Karpas-422 (cell line): ENCODE measurements around the gene UGT1A5. TPM values are rescaled to one million over a fixed set of nuclear protein-coding genes. Genes with fewer than 3 reads are reported as not detected.

Source experiments
- DNase-seq: peaks from one replicate; pipeline ENCODE4 v3.0.0-alpha.2; 2015
- H2AFZ ChIP-seq: fragments of 200-600 bp; sonication (generic); 2 replicates; pipeline ENCODE4 v1.6.1; 2014; ENCODE audit warnings: antibody characterized with exemption, low read length, mixed read lengths
- H3K27ac ChIP-seq: fragments of 200-600 bp; sonication (generic); 2 replicates; pipeline ENCODE4 v1.5.1; 2014; ENCODE audit warnings: mild to moderate bottlenecking, low read length, moderate library complexity
- H3K27me3 ChIP-seq: fragments of 200-600 bp; sonication (generic); 2 replicates; pipeline ENCODE4 v1.6.1; 2014; ENCODE audit warnings: low read length, mixed read lengths
- H3K36me3 ChIP-seq: fragments of 200-600 bp; sonication (generic); 2 replicates; pipeline ENCODE4 v1.6.1; 2014; ENCODE audit warnings: low read length, mixed read lengths; ENCODE audit not compliant: insufficient read depth
- H3K4me1 ChIP-seq: fragments of 200-600 bp; sonication (generic); 2 replicates; pipeline ENCODE4 v1.6.1; 2014; ENCODE audit warnings: mild to moderate bottlenecking, low read length, mixed read lengths
- H3K4me2 ChIP-seq: fragments of 200-600 bp; sonication (generic); 2 replicates; pipeline ENCODE4 v1.6.1; 2014; ENCODE audit warnings: low read length, low read depth, mild to moderate bottlenecking; ENCODE audit not compliant: poor library complexity, severe bottlenecking
- H3K4me3 ChIP-seq: fragments of 200-600 bp; sonication (generic); 2 replicates; pipeline ENCODE4 v1.5.1; 2014; ENCODE audit warnings: mild to moderate bottlenecking, antibody characterized with exemption, low read length, mixed read lengths
- H3K79me2 ChIP-seq: fragments of 200-600 bp; sonication (generic); 2 replicates; pipeline ENCODE4 v1.6.1; 2014; ENCODE audit warnings: mild to moderate bottlenecking, low read length, mixed read lengths
- H3K9ac ChIP-seq: fragments of 200-600 bp; sonication (generic); 2 replicates; pipeline ENCODE4 v1.6.0; 2014; ENCODE audit warnings: low read length
- H3K9me2 ChIP-seq: fragments of 200-600 bp; sonication (generic), shearing (Covaris generic); replicated peaks from 2 replicates; pipeline ENCODE4 v1.6.0; 2014; ENCODE audit warnings: mild to moderate bottlenecking, low read length, moderate library complexity; ENCODE audit not compliant: insufficient read depth
- H3K9me3 ChIP-seq: fragments of 300-700, 200-600 bp; sonication (generic); 2 replicates; pipeline ENCODE4 v1.6.1; 2014; ENCODE audit warnings: low read length, mixed read lengths
- H4K20me1 ChIP-seq: fragments of 200-600 bp; sonication (generic); 2 replicates; pipeline ENCODE4 v1.6.1; 2014; ENCODE audit warnings: mild to moderate bottlenecking, antibody characterized with exemption, low read length, low read depth; ENCODE audit not compliant: insufficient read depth
- total RNA-seq: library from RNA; depleted of rRNA; stranded (reverse); fragments of >200 nt; shearing (Covaris generic); gene quantifications from 2 replicates; pipeline ENCODE4 v1.2.3, GENCODE V29; 2014; ENCODE audit warnings: low replicate concordance

Gene UGT1A5
- total RNA-seq, 1 experiment from 2014 or later = not detected

DNA sequence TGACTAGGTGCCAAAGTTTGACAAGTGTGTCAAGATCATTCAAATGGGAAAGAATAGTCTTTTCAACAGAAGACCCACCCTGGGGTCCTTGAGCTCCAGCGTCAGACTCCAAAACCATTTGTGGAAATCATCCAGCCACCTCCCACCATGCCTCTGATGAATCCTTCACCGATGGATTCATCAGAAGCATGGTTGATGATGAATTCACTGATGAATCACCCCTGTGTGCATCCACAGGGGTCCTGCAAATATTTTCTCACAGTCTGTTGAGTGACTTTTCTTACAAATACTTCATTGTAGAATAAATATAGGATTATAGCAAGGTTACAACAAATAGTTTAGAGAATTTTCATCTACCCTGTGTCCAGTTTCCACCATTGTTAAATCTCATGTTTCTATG, 36.7 kb upstream of the UGT1A5 start:
- no peak for DNase-seq
- Histone ChIP-seq H3K9ac (no peak overlapping the region), H3K4me3 (no peak overlapping the region), H3K36me3 (no peaks in the 10 kb centered on the region), H3K27ac (no peak overlapping the region), H3K4me1 (peaks cover 22% of the 10 kb centered on the region), H3K27me3 (no peaks in the 10 kb centered on the region), H3K79me2 (no peaks in the 10 kb centered on the region), H2AFZ (no peak overlapping the region), H4K20me1 (no peaks in the 10 kb centered on the region), H3K9me2 (no peaks in the 10 kb centered on the region), H3K9me3 (no peaks in the 10 kb centered on the region), H3K4me2 (no peak overlapping the region)

DNA sequence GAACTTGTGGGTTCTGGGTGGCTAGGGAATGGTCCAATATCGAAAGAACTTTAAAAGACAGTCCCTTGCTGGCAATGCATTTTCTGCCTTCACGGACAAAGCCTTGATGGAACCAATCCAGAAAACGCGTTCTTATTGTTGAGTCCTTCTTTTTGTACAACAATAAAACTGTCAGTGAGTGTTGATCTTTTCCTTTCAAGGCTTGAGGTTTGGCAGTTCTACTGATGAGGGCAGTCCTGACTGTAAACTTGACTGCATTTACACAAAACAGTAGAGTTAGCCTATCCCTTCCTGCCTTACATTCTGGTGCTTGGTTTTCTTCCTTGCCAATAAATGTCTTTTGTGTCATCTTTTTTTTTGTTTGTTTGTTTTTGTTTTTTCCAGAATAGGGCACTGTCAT, 33.5 kb upstream of the UGT1A5 start:
- Histone ChIP-seq H3K4me2 (no peak overlapping the region), H3K79me2 (no peaks in the 10 kb centered on the region), H2AFZ (no peak overlapping the region), H3K36me3 (no peaks in the 10 kb centered on the region), H3K27ac (no peak overlapping the region), H3K27me3 (no peaks in the 10 kb centered on the region), H3K4me3 (no peak overlapping the region), H3K4me1 (peaks cover 30% of the 10 kb centered on the region), H4K20me1 (no peaks in the 10 kb centered on the region), H3K9me3 (no peaks in the 10 kb centered on the region), H3K9ac (no peak overlapping the region), H3K9me2 (no peaks in the 10 kb centered on the region)
- no peak for DNase-seq

DNA sequence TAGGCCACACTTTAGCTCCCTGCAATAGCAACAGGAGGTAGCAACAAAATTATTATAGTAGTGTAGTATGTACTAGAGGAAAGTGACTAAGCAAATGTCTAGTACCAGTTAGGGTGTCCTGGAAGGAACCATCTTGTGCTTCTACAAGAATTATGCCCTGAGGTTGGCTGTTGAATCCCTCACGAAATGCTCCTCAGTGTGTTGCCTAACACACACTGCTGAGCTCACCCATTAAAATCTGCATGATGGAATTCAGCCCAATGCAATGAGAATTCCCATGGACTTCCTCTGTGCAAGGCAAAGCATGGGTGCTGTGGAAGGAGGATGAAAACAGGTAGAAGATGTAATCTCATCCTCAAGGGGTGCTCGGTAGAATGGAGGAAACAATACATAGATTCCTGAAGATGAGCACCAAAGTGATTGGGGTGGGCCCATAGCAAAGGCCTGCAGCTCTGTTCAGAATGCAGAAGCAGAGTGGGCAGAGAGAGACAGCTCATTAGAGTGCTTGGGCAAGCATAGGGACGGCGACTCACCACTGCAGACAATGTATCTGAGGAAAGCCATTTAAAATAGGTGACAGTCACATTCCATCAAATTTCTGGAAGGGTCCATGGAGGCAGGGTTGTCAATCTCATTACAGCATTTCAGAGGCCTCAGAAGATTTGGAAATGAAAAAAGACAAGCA, 32.2 kb upstream of the UGT1A5 start:
- Histone ChIP-seq H3K9me2 (no peaks in the 10 kb centered on the region), H3K4me1 (peaks cover 30% of the 10 kb centered on the region), H3K4me3 (no peak overlapping the region), H2AFZ (no peak overlapping the region), H3K79me2 (no peaks in the 10 kb centered on the region), H3K9ac (no peak overlapping the region), H3K36me3 (no peaks in the 10 kb centered on the region), H3K4me2 (no peak overlapping the region), H3K27ac (no peak overlapping the region), H4K20me1 (no peaks in the 10 kb centered on the region), H3K27me3 (no peaks in the 10 kb centered on the region), H3K9me3 (no peaks in the 10 kb centered on the region)
- peak; percentile 16 for DNase-seq

DNA sequence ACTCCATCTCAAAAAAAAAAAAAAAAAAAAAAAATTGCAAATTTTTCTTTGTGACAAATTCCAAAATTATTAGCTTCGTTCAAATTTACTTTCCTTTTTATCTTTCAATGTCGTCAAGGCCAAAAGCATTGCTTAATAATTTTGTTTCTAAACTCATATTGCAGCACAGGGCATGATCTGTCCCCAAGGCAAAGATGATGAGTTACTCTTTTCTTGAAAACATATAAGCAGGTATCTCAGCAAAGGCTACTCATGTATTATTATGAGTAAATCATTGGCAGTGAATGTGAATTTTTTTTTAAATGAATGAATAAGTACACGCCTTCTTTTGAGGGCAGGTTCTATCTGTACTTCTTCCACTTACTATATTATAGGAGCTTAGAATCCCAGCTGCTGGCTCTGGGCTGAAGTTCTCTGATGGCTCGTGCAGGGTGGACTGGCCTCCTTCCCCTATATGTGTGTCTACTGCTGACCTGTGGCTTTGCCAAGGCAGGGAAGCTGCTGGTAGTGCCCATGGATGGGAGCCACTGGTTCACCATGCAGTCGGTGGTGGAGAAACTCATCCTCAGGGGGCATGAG, 31.1 kb upstream of the UGT1A5 start, which contains the start of gene UGT1A7:
Gene UGT1A7, plus strand, starts transcription at position 381 of the 579 bp plus-strand sequence. Its CDS starts 37 bp downstream, at position 418.
- Histone ChIP-seq H3K4me2 (peak within 1 kb of the TSS; percentile 14), H3K9me2 (no peaks in the 10 kb centered on the region), H3K4me1 (peaks cover 30% of the 10 kb centered on the region), H3K4me3 (no peak within 1 kb of the TSS), H3K27ac (no peak within 1 kb of the TSS), H3K9ac (no peak within 1 kb of the TSS), H2AFZ (no peak within 1 kb of the TSS), H3K27me3 (no peaks in the 10 kb centered on the region), H3K9me3 (no peaks in the 10 kb centered on the region), H3K36me3 (no peaks in the 10 kb centered on the region), H4K20me1 (no peaks in the 10 kb centered on the region), H3K79me2 (no peaks in the 10 kb centered on the region)
- peak; percentile 21 for DNase-seq

DNA sequence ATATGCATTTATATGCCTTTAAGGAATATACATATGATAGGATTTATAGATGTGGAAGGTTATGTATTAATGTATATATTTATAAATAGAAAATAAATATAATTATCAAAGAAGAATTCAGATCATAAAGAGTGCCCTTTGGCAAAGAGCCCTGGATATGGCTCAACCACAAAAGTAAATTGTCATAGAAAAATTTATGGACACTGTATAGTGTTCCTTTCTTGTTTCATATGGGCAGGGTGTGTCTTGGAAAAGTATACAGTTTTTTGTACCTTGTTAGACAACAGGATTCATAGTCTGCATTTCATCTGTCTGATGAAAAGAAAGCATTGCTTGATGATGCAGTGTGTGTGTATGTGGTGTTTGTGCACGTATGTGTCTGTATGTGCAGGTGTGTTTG, 28.1 kb upstream of the UGT1A5 start:
- Histone ChIP-seq H2AFZ (no peak overlapping the region), H3K4me3 (no peak overlapping the region), H3K9me2 (no peaks in the 10 kb centered on the region), H3K9me3 (no peaks in the 10 kb centered on the region), H3K36me3 (no peaks in the 10 kb centered on the region), H3K9ac (no peak overlapping the region), H3K79me2 (no peaks in the 10 kb centered on the region), H3K4me2 (no peak overlapping the region), H3K27me3 (no peaks in the 10 kb centered on the region), H4K20me1 (no peaks in the 10 kb centered on the region), H3K27ac (no peak overlapping the region), H3K4me1 (peaks cover 12% of the 10 kb centered on the region)
- DNase-seq = peak; percentile 17

DNA sequence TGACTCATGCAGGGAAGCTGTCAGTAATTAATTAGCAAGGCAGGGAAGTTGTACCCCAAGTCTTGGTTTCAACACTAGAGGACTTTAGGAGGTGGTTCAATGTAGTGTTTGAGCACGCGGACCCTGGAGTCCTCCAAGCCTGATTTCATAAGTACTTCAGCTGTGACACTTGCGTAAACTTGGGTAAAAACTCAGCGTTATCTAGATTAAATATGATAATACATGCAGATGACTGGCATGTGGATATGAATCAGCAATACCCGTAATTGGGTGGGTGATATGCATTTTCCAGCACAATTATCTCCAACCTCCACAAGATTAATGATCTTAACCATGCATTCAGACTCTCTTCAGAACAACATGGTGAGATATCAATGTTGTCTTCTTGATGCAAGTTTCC, 25.8 kb upstream of the UGT1A5 start:
- Histone ChIP-seq H3K4me2 (no peak overlapping the region), H3K9me3 (no peaks in the 10 kb centered on the region), H3K4me1 (peaks cover 12% of the 10 kb centered on the region), H3K9ac (no peak overlapping the region), H3K79me2 (no peaks in the 10 kb centered on the region), H3K36me3 (no peaks in the 10 kb centered on the region), H3K27me3 (no peaks in the 10 kb centered on the region), H4K20me1 (no peaks in the 10 kb centered on the region), H3K9me2 (no peaks in the 10 kb centered on the region), H3K4me3 (no peak overlapping the region), H3K27ac (no peak overlapping the region), H2AFZ (no peak overlapping the region)
- DNase-seq = peak; percentile 27

DNA sequence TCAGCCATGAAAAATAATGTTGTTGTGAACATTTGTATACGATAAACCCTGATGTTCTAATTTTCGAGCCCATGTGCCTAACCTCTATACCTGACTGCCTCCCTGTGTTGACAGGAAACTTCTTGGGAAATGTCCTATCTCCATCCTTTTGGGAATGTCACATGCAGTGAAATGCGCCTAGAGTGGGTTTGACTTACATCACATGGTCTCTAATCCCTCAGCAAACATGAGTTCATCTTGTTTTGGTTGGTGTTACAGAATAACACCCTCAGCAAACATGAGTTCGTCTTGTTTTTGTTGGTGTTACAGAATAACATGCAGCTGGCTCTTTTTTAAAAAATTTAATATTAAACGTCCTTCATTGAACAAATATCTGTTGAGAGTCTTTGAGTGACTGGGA, 24.4 kb upstream of the UGT1A5 start:
- H3K27ac ChIP-seq = no peak overlapping the region
- H3K4me3 ChIP-seq = no peak overlapping the region
- H4K20me1 ChIP-seq = no peaks in the 10 kb centered on the region
- H3K9me2 ChIP-seq = no peaks in the 10 kb centered on the region
- DNase-seq = peak; percentile 38
- H3K9me3 ChIP-seq = no peaks in the 10 kb centered on the region
- H3K27me3 ChIP-seq = no peaks in the 10 kb centered on the region
- no peak overlapping the region for H3K9ac ChIP-seq
- H3K79me2 ChIP-seq = no peaks in the 10 kb centered on the region
- peaks cover 1% of the 10 kb centered on the region for H3K4me1 ChIP-seq
- H2AFZ ChIP-seq = no peak overlapping the region
- H3K4me2 ChIP-seq = no peak overlapping the region
- no peaks in the 10 kb centered on the region for H3K36me3 ChIP-seq

DNA sequence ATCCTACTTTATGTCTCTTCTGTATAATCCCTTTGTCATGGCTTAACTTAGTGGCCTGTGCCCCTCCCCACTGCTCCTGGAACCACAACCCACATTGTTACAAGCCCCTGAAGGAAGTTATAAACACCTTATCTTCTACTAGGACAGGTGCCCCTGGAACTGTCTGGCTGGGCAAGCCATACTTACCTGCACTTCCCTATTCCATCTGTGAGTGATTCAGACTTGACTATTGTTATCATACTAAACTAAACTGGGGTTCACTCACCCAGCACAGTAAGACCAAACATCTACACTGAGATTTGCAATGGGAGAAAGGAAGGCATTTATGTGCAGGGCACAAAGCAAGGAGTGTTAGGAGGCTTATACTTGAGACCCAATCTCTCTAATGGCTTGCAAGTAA, 23.7 kb upstream of the UGT1A5 start:
- Histone ChIP-seq H3K4me2 (no peak overlapping the region), H3K36me3 (no peaks in the 10 kb centered on the region), H4K20me1 (no peaks in the 10 kb centered on the region), H3K79me2 (no peaks in the 10 kb centered on the region), H3K9ac (no peak overlapping the region), H3K27ac (no peak overlapping the region), H3K4me3 (no peak overlapping the region), H2AFZ (no peak overlapping the region), H3K4me1 (no peaks in the 10 kb centered on the region), H3K9me3 (no peaks in the 10 kb centered on the region), H3K9me2 (no peaks in the 10 kb centered on the region), H3K27me3 (no peaks in the 10 kb centered on the region)
- peak; percentile 2 for DNase-seq
